GM06990 (cell line): Measurements from ENCODE around the gene SMIM20.

Experiments used
- DNase-seq: peaks from one replicate; pipeline ENCODE4 v3.0.0-alpha.2; 2011; ENCODE audit not compliant: insufficient read length; ENCODE audit errors: extremely low read depth
- H3K27me3 ChIP-seq: replicated peaks from 2 replicates; pipeline ENCODE4 v1.6.0; 2011; ENCODE audit warnings: low read length; ENCODE audit not compliant: control insufficient read depth, insufficient read depth
- H3K36me3 ChIP-seq: 2 replicates; pipeline ENCODE4 v1.5.1; 2011; ENCODE audit warnings: low read length; ENCODE audit not compliant: control insufficient read depth, insufficient read depth
- H3K4me3 ChIP-seq: replicated peaks from 2 replicates; pipeline ENCODE4 v1.5.1; 2011; ENCODE audit warnings: low read depth, mild to moderate bottlenecking, control low read depth, low read length
- TF ChIP-seq, protein P1 (sequence below): IDR thresholded peaks from 2 replicates; pipeline ENCODE4 v1.5.1; 2011; ENCODE audit warnings: low read length, control low read depth, mild to moderate bottlenecking, inconsistent platforms; ENCODE audit not compliant: insufficient read depth, poor library complexity, severe bottlenecking

SMIM20 gene

DNA sequence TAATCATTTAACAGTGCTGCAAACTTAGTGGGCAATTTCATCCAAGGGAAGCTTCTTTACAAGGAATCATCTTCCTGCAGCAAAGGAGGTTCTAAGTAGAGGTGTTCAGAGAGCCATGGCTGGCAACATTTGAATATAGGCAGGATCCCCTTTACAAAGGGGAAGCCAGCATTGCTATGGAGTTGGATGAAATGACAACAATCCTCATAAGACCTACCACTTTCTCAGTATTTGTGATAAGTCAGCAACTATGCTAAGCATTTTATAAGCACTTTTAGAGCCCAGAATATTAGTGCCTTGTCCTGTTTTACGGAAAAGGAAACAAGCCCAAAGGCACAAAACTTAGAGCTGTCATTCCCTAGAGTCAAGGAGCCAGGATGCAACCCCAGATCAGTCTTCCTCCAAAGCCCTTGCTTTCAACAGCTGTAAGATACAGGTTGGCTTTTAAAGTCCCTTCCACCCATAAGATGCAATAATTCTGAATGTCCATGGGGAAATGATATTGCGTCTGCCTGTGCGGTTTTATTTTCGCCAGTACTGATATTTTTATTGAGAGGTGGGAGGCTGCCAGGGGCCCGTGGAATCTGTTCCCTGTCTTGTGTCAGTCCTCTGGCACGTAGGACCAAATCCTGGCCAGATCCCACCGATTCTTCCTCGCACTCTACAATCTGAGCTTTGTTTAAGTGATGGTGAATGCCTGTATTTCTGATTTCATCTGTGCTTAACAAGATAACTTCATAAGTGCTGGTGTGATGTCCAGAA is 59.1 kb downstream of the SMIM20 start:
- no peaks in the 10 kb centered on the region; the same call in 1 of the 2 replicates for H3K27me3 ChIP-seq
- DNase-seq = no peak
- no peaks in the 10 kb centered on the region for H3K36me3 ChIP-seq
- no peak overlapping the region for H3K4me3 ChIP-seq
- TF ChIP-seq, protein P1, sequence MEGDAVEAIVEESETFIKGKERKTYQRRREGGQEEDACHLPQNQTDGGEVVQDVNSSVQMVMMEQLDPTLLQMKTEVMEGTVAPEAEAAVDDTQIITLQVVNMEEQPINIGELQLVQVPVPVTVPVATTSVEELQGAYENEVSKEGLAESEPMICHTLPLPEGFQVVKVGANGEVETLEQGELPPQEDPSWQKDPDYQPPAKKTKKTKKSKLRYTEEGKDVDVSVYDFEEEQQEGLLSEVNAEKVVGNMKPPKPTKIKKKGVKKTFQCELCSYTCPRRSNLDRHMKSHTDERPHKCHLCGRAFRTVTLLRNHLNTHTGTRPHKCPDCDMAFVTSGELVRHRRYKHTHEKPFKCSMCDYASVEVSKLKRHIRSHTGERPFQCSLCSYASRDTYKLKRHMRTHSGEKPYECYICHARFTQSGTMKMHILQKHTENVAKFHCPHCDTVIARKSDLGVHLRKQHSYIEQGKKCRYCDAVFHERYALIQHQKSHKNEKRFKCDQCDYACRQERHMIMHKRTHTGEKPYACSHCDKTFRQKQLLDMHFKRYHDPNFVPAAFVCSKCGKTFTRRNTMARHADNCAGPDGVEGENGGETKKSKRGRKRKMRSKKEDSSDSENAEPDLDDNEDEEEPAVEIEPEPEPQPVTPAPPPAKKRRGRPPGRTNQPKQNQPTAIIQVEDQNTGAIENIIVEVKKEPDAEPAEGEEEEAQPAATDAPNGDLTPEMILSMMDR = no peak

DNA sequence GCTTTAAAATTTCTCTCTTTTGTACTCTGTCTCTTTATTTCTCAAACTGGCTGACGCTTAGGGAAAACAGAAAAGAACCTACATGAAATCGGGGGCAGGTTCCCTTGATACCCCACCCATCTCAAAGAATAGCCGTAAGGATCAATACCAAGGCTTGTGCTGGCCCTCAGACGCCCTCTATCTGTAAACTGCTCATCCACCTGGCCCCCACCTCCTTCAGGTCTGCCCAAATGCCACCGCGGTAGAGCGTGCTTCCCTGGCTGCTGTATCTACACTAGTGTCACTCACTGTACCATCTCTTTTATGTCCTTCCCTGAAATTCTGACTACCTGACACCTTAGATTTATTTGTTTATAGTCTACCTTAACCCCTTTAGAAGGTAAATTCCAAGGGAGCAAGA is 62.8 kb downstream of the SMIM20 start:
- Histone ChIP-seq H3K36me3 (no peaks in the 10 kb centered on the region), H3K4me3 (no peak overlapping the region), H3K27me3 (no peaks in the 10 kb centered on the region; the same call in 1 of the 2 replicates)
- TF ChIP-seq, protein P1 = no peak
- no peak for DNase-seq

DNA sequence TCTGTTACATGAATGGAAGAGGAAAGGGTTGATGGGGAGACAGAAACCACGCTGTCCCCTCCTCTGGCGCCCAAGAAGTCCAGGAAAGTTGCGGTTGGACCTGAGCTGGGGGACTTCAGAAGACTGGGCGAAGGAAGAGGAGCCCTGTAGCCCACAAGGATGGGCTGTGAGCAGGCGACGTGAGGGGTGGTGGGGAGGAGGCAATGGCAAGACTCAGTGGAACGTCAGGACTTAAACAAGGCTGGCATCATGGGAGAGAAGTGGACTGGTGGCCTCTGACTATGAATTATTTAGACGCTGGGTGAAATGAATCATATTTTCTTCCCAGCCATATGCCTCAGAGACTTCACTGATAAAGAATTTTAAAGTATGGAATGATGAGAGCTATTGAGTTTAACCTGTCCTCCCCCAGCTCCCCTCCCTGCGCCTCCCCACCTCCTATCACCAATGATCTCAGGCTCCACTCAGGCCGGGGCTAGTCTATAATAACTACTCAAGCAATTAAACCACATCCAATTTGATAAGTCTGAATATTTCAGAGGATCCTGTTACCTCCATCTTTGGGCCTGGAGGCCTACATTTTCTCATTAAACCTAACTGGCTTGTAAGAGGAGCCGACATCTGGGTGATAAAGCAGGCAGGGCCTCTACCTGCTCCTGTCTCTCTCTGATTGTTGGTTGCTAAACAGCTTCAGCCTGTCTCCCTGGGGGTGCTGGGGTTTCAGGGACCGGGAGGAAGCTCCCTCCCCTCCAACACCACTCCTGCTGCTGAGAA is 63.6 kb downstream of the SMIM20 start:
- TF ChIP-seq, protein P1 = no peak
- no peak for DNase-seq
- Histone ChIP-seq H3K27me3 (no peaks in the 10 kb centered on the region; the same call in 1 of the 2 replicates), H3K4me3 (no peak overlapping the region), H3K36me3 (no peaks in the 10 kb centered on the region)

DNA sequence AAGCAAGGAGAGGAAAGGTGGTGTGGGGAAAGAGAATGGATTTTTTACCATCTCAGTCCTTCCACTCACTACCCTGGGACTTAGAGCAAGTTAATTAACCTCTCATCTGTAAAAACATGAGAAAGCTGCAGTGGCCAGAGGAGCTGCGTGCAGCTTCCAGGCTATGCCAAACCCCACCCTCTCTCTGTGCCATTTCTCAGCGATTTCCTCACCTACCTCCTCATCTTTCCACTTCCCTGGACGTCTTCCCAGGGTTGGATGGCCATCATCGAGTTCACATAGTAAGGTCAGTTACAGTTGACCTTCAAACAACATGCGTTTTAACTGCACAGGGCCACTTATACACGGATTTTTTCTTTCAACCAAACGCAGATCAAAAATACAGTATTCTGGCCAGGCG is 64.3 kb downstream of the SMIM20 start:
- no peaks in the 10 kb centered on the region; the same call in 1 of the 2 replicates for H3K27me3 ChIP-seq
- no peaks in the 10 kb centered on the region for H3K36me3 ChIP-seq
- DNase-seq = no peak
- no peak overlapping the region for H3K4me3 ChIP-seq
- TF ChIP-seq, protein P1 = no peak
